GM12891 (cell line): ENCODE measurements around the gene TCN1.

Experiments used
- DNase-seq: peaks from one replicate; pipeline ENCODE4 v3.0.0; 2011; ENCODE audit warnings: low spot score; ENCODE audit not compliant: insufficient read length
- FAIRE-seq: peaks from 2 replicates; lab custom pipeline; 2011; peaks lifted over from hg19 to GRCh38; lab: Jason Lieb, UNC
- PAX5 ChIP-seq: IDR thresholded peaks from 2 replicates; pipeline ENCODE4 v1.6.1; 2011; ENCODE audit warnings: low read length, moderate library complexity, mild to moderate bottlenecking; ENCODE audit not compliant: insufficient read depth, severe bottlenecking
- POLR2A ChIP-seq: IDR thresholded peaks from 2 replicates; pipeline ENCODE4 v1.6.1; 2011; ENCODE audit warnings: low read depth, low read length, control low read depth
- POLR2AphosphoS5 ChIP-seq: IDR thresholded peaks from 2 replicates; pipeline ENCODE4 v1.6.1; 2011; ENCODE audit warnings: low read depth, low read length, control low read depth
- POU2F2 ChIP-seq: IDR thresholded peaks from 2 replicates; pipeline ENCODE4 v1.6.1; 2011; ENCODE audit warnings: low read depth, mild to moderate bottlenecking, control low read depth, low read length, moderate library complexity
- SPI1 ChIP-seq: IDR thresholded peaks from 2 replicates; pipeline ENCODE4 v1.6.1; 2011; ENCODE audit warnings: low read depth, low read length, control low read depth
- TAF1 ChIP-seq: IDR thresholded peaks from 2 replicates; pipeline ENCODE4 v1.6.1; 2011; ENCODE audit warnings: low read depth, low read length, control low read depth

TCN1 gene

DNA sequence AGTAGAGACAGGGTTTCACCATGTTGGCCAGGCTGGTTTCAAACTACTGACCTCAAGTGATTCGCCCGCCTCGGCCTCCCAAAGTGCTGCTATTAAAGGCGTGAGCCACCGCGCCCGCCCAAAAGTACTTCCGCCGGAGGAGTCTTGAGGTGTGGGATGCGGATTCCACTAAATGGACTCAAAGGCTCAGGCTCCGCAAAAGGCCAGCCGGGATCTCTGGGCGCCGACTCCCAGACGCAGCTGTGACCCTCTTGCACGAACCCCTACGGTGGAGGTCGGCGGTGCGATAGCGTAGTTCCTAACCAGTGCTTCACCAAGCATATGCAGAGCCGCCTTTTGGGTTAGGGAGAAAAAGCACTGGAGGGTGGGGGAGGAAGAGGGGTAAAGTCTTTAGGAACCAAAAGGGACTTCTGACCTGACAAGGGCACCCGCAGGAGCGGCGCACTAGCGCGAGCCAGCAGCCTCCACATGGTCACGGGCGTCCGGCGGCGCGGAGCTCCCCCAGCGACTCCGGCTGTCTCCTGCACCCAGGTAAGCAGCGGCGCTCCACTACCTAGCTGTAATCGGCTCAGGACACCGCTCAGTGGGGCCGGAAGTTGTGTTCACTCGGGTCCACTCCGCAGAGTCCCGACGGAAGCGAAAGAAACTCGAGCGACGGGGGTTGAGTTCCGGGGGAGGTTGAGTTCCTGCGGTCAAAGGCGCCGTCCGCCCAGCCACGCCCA lies 55.9 kb downstream of the TCN1 start, which contains the start of gene MRPL16:
MRPL16 (minus strand) TSS at position 590 of the 722 bp plus-strand sequence; CDS start at position 470, 120 bp downstream.
- FAIRE-seq (peak; percentile 93), DNase-seq (peak; percentile 68)
- TF ChIP-seq POLR2A (peak; percentile 83), POU2F2 (peak; percentile 89), TAF1 (peak; percentile 96), PAX5 (peak; percentile 57), POLR2AphosphoS5 (peak; percentile 85), SPI1 (no peak)

DNA sequence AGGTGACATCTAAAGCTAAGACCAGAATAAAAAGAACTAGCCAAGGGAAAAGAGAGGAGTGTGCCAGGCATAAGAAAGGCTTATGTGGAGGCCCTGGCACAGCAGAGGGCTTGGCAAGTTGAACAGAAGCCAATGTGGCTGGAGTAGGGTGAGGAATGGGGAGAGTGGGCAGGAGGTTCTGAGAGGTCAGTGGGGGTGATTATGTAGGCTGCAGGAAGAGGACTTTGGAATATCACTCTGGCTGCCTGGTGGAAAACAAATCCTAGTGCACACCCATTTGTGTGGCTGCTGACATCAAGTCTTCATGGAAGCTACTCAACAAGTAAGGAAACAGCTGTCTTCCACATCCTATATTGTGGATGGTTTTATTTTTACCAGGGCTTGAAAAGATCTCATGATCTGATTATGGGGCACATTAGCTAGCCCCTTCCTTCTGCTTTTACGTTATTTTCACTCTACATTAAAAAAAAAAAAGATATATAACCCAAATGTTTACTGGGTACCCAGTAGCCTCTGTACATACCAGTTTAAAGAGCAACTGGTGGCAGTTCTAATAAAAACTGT lies 59.2 kb downstream of the TCN1 start:
- no peak for FAIRE-seq
- TF ChIP-seq POLR2AphosphoS5: no peak
- no peak for TF ChIP-seq TAF1
- TF ChIP-seq POU2F2: no peak
- TF ChIP-seq PAX5: no peak
- TF ChIP-seq SPI1: no peak
- TF ChIP-seq POLR2A: no peak
- DNase-seq: no peak

DNA sequence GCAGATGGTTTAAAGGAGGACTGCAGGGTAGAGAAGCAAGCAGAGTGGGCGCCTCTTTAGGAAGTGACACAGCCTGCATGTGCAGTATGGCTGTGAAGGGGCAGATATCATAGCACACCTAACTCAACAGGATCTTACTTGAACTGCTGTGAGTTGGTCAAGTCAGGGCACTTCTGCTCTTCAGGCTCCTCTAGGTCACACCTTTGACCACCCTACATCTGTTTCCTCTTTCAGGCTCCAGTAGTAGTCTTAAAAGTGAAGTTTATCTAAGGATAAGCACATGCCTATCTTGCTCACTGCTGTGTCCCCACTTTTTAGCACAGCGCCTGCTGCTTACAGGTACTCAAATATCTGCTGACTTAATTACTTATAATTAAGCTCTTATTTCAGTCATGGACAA lies 62.2 kb downstream of the TCN1 start:
- TF ChIP-seq POLR2AphosphoS5 (no peak), POU2F2 (no peak), POLR2A (no peak), PAX5 (no peak), TAF1 (no peak), SPI1 (no peak)
- DNase-seq (no peak), FAIRE-seq (no peak)
